ENCODE measurements around the gene APIP.

DNA sequence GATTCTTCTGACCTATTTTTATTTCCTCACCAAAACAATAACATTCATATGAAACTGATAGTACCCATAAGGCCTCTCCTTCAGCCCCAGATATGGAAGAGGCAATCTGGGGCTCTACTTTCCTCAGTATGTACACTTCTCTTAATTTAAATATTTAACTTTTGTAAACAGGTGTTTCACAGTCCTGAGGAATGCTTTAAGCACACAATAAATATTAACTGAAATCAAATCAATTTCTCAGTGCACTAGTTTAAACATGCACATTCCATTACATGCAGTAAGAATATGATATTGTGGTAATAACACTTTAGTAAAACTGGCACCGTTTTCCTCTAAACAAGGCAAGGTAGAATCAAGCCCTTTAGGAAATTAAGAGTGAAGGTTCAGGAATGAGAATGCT lies 28.9 kb downstream of the APIP start:
- TF ChIP-seq, protein P1, sequence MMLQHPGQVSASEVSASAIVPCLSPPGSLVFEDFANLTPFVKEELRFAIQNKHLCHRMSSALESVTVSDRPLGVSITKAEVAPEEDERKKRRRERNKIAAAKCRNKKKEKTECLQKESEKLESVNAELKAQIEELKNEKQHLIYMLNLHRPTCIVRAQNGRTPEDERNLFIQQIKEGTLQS (IDR thresholded peaks at IDR 0.05; ENCODE audit: borderline replicate concordance, extremely low read depth, low read depth, low read length), result no peak
- TF ChIP-seq BRCA1 (IDR thresholded peaks at IDR 0.05; ENCODE audit: low read depth, low read length) (no peak), BHLHE40 (IDR thresholded peaks at IDR 0.05; ENCODE audit: borderline replicate concordance in 1 of 2, low read depth in 2 of 2, low read length in 1 of 2) (no peak), CHD4 (IDR thresholded peaks at IDR 0.05) (no peak), POLR2A (IDR thresholded peaks at IDR 0.05; ENCODE audit: low read depth, low read length) (no peak), SPI1 (IDR thresholded peaks at IDR 0.05; ENCODE audit: borderline replicate concordance, insufficient read depth, low read depth, low read length) (no peak)
- TF ChIP-seq, protein P2, sequence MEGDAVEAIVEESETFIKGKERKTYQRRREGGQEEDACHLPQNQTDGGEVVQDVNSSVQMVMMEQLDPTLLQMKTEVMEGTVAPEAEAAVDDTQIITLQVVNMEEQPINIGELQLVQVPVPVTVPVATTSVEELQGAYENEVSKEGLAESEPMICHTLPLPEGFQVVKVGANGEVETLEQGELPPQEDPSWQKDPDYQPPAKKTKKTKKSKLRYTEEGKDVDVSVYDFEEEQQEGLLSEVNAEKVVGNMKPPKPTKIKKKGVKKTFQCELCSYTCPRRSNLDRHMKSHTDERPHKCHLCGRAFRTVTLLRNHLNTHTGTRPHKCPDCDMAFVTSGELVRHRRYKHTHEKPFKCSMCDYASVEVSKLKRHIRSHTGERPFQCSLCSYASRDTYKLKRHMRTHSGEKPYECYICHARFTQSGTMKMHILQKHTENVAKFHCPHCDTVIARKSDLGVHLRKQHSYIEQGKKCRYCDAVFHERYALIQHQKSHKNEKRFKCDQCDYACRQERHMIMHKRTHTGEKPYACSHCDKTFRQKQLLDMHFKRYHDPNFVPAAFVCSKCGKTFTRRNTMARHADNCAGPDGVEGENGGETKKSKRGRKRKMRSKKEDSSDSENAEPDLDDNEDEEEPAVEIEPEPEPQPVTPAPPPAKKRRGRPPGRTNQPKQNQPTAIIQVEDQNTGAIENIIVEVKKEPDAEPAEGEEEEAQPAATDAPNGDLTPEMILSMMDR (IDR thresholded peaks at IDR 0.05 in 2 of 3, conservative IDR thresholded peaks at IDR 0.05 in 1 of 3; ENCODE audit: control insufficient read depth in 2 of 3, extremely low read depth in 1 of 3, insufficient read depth in 1 of 3, low read depth in 3 of 3, low read length in 3 of 3), result no peak
